HepG2 (cell line): ENCODE results near the gene FAM114A1. TPM values are rescaled to one million over a fixed set of nuclear protein-coding genes. Genes with fewer than 3 reads are reported as not detected.

ENCODE experiments used
- ATAC-seq: fragments of 200-7000 bp; cut with Tn5 transposase; 3 replicates; pipeline ENCODE4 v1.9.1; 2020; ENCODE audit warnings: mild to moderate bottlenecking, moderate library complexity
- BruUV-seq: library from RNA; stranded (reverse); fragments of 400-500 nt; replicated peaks from 2 replicates; lab custom pipeline; 2021; lab: Mats Ljungman, UMichigan
- CTCF ChIA-PET: fragments of 300-600 bp; formaldehyde crosslinking; extraction: SDS; loops from one replicate; lab custom pipeline; 2021; ENCODE audit warnings: low total read pairs, inconsistent platforms, low intra/inter-chr PET ratio; lab: Yijun Ruan, JAX
- POLR2A ChIA-PET: fragments of 350-600 bp; sonication (Branson Sonifier 250); formaldehyde crosslinking; loops from one replicate; lab custom pipeline; 2020; ENCODE audit warnings: antibody characterized with exemption, inconsistent platforms; lab: Yijun Ruan, JAX
- DNase-seq: peaks from one replicate; pipeline ENCODE4 v3.0.0-alpha.2; 2015; ENCODE audit warnings: low spot score
- FAIRE-seq: peaks from 3 replicates; lab custom pipeline; 2011; peaks lifted over from hg19 to GRCh38; lab: Jason Lieb, UNC
- H2AFZ ChIP-seq: one replicate; pipeline ENCODE4 v1.6.1; 2011; ENCODE audit warnings: low read length, inconsistent platforms
- H3K27ac ChIP-seq: fragments of 300-600 bp; 3 replicates; pipeline ENCODE4 v1.8.0; 2011; ENCODE audit warnings: mixed run types, mild to moderate bottlenecking, mixed read lengths, low read length, inconsistent platforms; ENCODE audit not compliant: insufficient read depth; ENCODE audit errors: extremely low read length
- H3K27me3 ChIP-seq, 2 experiments: fragments of 200-600 bp in 1 of 2; 2 replicates in 1 of 2; 3 replicates in 1 of 2; pipeline versions ENCODE4 v1.6.0 to v1.8.0; 2011; ENCODE audit warnings: low read length in 2 of 2, mild to moderate bottlenecking in 2 of 2, moderate library complexity in 2 of 2, inconsistent platforms in 1 of 2; ENCODE audit not compliant: insufficient read depth in 2 of 2, control insufficient read depth in 1 of 2
- H3K36me3 ChIP-seq, 2 experiments: fragments of 200-600 bp in 1 of 2; replicated peaks in 1 of 2; 2 replicates in 1 of 2; 3 replicates in 1 of 2; pipeline versions ENCODE4 v1.5.1 to v1.8.0; 2011; ENCODE audit warnings: low read length in 2 of 2, inconsistent platforms in 1 of 2; ENCODE audit not compliant: insufficient read depth in 2 of 2, control insufficient read depth in 1 of 2
- H3K4me1 ChIP-seq: 2 replicates; pipeline ENCODE4 v1.5.1; 2012; ENCODE audit warnings: low read length, inconsistent platforms; ENCODE audit not compliant: insufficient read depth
- H3K4me2 ChIP-seq: 2 replicates; pipeline ENCODE4 v1.6.0; 2011; ENCODE audit warnings: low read depth, low read length, inconsistent platforms
- H3K4me3 ChIP-seq, 3 experiments: fragments of 200-600 bp in 1 of 3; sonication (generic), shearing (Covaris generic) in 1 of 3; replicated peaks in 1 of 3; 2 replicates each; pipeline ENCODE4 v1.5.1; 2011 to 2016; ENCODE audit warnings: low read length in 3 of 3, inconsistent platforms in 2 of 3, low read depth in 2 of 3, mild to moderate bottlenecking in 2 of 3, control low read depth in 1 of 3, mixed read lengths in 1 of 3; ENCODE audit not compliant: insufficient read depth in 1 of 3
- H3K79me2 ChIP-seq: one replicate; pipeline ENCODE4 v1.6.1; 2011; ENCODE audit warnings: low read length, inconsistent platforms; ENCODE audit not compliant: insufficient read depth
- H3K9ac ChIP-seq: 2 replicates; pipeline ENCODE4 v1.6.0; 2011; ENCODE audit warnings: mild to moderate bottlenecking, low read depth, low read length, inconsistent platforms; ENCODE audit not compliant: insufficient read depth
- H3K9me3 ChIP-seq: 2 replicates; pipeline ENCODE4 v1.5.1; 2012; ENCODE audit warnings: mild to moderate bottlenecking, low read length
- H4K20me1 ChIP-seq: 2 replicates; pipeline ENCODE4 v1.6.0; 2011; ENCODE audit warnings: inconsistent platforms, mild to moderate bottlenecking, low read length, moderate library complexity; ENCODE audit not compliant: insufficient read depth
- CC2D1A ChIP-seq: sonication (generic); formaldehyde crosslinking; IDR thresholded peaks from 2 replicates; pipeline ENCODE4 v1.8.1; 2023; ENCODE audit warnings: mild to moderate bottlenecking, missing genetic modification reagents
- POLR2AphosphoS5 ChIP-seq: IDR thresholded peaks from 2 replicates; pipeline ENCODE4 v1.6.1; 2012; ENCODE audit warnings: low read depth, low read length
- SALL1 ChIP-seq: sonication (generic); formaldehyde crosslinking; IDR thresholded peaks from 2 replicates; pipeline ENCODE4 v1.8.0; 2022; ENCODE audit warnings: mild to moderate bottlenecking, missing genetic modification reagents
- SNAPC4 ChIP-seq: sonication (generic); formaldehyde crosslinking; IDR thresholded peaks from 2 replicates; pipeline ENCODE4 v1.4.0; 2020; ENCODE audit warnings: mild to moderate bottlenecking, missing genetic modification reagents
- TGIF2 ChIP-seq: IDR thresholded peaks from 2 replicates; pipeline ENCODE4 v1.6.1; 2016; ENCODE audit warnings: control low read depth, missing compliant biosample characterization
- ZBTB40 ChIP-seq, 2 experiments: fragments of 450-650 bp in 1 of 2; sonication (generic) in 1 of 2; formaldehyde crosslinking in 1 of 2; IDR thresholded peaks; 2 replicates each; pipeline versions ENCODE4 v1.6.1 to v1.8.0; 2016 to 2022; ENCODE audit warnings: antibody characterized with exemption in 1 of 2, mild to moderate bottlenecking in 1 of 2, missing genetic modification reagents in 1 of 2
- ZBTB7B ChIP-seq: sonication (generic); formaldehyde crosslinking; IDR thresholded peaks from 2 replicates; pipeline ENCODE4 v1.4.0; 2020; ENCODE audit warnings: missing genetic modification reagents
- ZNF205 ChIP-seq: IDR thresholded peaks from 2 replicates; pipeline ENCODE4 v1.6.1; 2018; ENCODE audit warnings: missing biosample characterization, missing genetic modification reagents
- ZNF704 ChIP-seq: sonication (generic); formaldehyde crosslinking; IDR thresholded peaks from 2 replicates; pipeline ENCODE4 v1.8.1; 2023; ENCODE audit warnings: mild to moderate bottlenecking, inconsistent platforms, moderate library complexity, missing genetic modification reagents, borderline replicate concordance
- ZNF790 ChIP-seq: sonication (generic); formaldehyde crosslinking; IDR thresholded peaks from 2 replicates; pipeline ENCODE4 v1.8.0; 2022; ENCODE audit warnings: missing genetic modification reagents, mild to moderate bottlenecking, borderline replicate concordance
- WGBS: methylation state at CpG from one replicate; pipeline ENCODE4 v1.1.6; 2017; ENCODE audit warnings: low lambda C conversion rate; 5-methylcytosine and 5-hydroxymethylcytosine counted together
- in situ Hi-C: cut with HindIII; loops from 2 replicates; pipeline ENCODE4 v1.10.0; 2017; ENCODE audit warnings: low pct_unique_long_range_greater_than_20kb; ENCODE audit not compliant: extremely low pct_ligation_motif_present
- intact Hi-C: fragments of 100-400 bp; cut with micrococcal nuclease; formaldehyde crosslinking; loops from one replicate; pipeline ENCODE4 v1.10.0; 2022; ENCODE audit not compliant: unreplicated experiment
- polyA plus RNA-seq, 8 experiments: library from polyadenylated mRNA; depleted of rRNA in 3 of 8; stranded (reverse) in 7 of 8; unstranded in 1 of 8; fragments of >200 nt; fragmentation: Illumina TruSeq in 4 of 8; extraction: Trizol in 4 of 8; gene quantifications; 2 replicates each; pipeline versions ENCODE4 v1.2.1 to v1.2.3, GENCODE V29; 2011 to 2016; ENCODE audit warnings: low read depth in 4 of 8, missing spikeins in 1 of 8, mixed read lengths in 1 of 8; ENCODE audit not compliant: insufficient read depth in 1 of 8
- total RNA-seq, 5 experiments: library from RNA; depleted of rRNA; stranded (reverse); fragments of >200 nt; fragmentation: Illumina TruSeq; extraction: Trizol; gene quantifications; 2 replicates each; pipeline ENCODE4 v1.2.3, GENCODE V29; 2016; ENCODE audit warnings: low read depth in 1 of 5

The FAM114A1 gene
- total and polyA plus RNA-seq, 2 of the 13 experiments (the other 11 are each of a cell fraction or from before 2014, with no cell fraction given), result 61.0 to 76.9 TPM

- Histone ChIP-seq H4K20me1 (no peaks in the 10 kb centered on the region), H3K27me3 (no peaks in the 10 kb centered on the region), H3K9me3 (no peaks in the 10 kb centered on the region), H3K9ac (no peak overlapping the region), H3K36me3 (peaks cover 18 to 62% of the 10 kb centered on the region in 2 experiments), H2AFZ (no peak overlapping the region), H3K4me2 (no peak overlapping the region), H3K79me2 (no peaks in the 10 kb centered on the region), H3K4me3 (no peak overlapping the region), H3K4me1 (no peaks in the 10 kb centered on the region), H3K27ac (no peak overlapping the region)
- DNase-seq, result no peak
- TF ChIP-seq ZNF704 (CRISPR knock-in tag), result no peak
- no peak for TF ChIP-seq SNAPC4 (CRISPR knock-in tag)
- no peak for TF ChIP-seq ZNF205 (CRISPR knock-in tag)
- TF ChIP-seq TGIF2 (CRISPR knock-in tag), result no peak
- TF ChIP-seq POLR2AphosphoS5, result no peak
- TF ChIP-seq ZNF790, result no peak
- no peak for TF ChIP-seq ZBTB40 (IDR thresholded peaks at IDR 0.05)
- TF ChIP-seq ZBTB40 (CRISPR knock-in tag; IDR thresholded peaks at IDR 0.05), result no peak
- TF ChIP-seq SALL1, result no peak
- TF ChIP-seq ZBTB7B (CRISPR knock-in tag), result no peak
- no peak for TF ChIP-seq CC2D1A (CRISPR knock-in tag)
- in situ Hi-C loops, result no loop called here
- no peak for FAIRE-seq
- 99% methylated on average over 3 of the region's 3 CpGs for WGBS
- ATAC-seq, result no peak
- intact Hi-C loops, result no loop called here
- BruUV-seq, result no TSS peak
- CTCF ChIA-PET, result no interaction called here
- POLR2A ChIA-PET, result no interaction called here
These were observed 53.5 kb downstream of the FAM114A1 start for GRCh38 chr4:38921151-38921550.
